DMS 273 treated with DMSO at 0.1 percent for 48 hours (cell line): Measurements from ENCODE around the gene FGR.
"Not testable (repeated sequence)": the region's sequence is repeated elsewhere in the genome, so short reads cannot be mapped to it uniquely, and the experiment has no call there.

Experiments used
- DNase-seq: peaks from one replicate; lab custom pipeline; 2025; lab: John Stamatoyannopoulos, UW

The FGR gene

DNA sequence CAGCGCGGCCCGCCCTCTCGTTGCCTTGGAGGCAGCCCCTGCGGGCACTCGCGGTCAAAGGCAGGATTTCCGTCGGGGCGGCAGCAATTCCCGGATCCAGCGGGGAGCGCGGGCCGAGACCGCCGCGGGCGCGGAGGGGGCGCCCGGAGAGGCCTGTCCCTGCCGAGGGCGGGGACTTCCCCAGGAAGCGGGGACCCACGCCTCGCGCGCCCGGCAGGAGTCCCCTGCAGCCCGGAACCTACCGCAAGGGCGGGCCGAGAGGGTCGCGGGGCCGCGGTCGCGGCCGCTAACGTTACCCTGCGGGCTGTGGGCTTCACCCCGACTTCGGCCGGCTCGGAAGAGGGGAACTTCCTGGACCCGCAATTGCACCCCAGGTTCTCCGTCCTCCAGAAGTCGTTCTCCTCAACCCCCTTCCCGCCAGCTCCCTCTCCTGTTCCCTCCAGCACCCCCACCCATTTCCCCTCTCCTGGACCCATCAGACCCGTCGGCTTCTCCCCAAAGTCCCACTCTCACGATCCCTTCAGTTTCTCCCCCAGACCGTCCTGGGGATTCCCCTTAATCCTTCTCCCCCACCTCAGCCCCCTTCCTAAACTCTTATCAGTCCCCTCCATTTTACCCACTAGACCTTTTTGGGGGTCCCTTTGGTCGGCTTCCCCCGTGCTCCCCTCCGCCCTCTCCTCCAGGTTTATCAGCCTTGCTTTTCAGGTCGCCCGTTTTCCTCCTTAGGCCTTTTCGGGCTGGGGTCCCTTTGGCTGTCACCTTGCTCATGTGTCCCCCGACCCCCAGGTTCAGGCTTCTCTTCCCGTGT, 604 bp downstream of the FGR start:
- DNase-seq = no peak

DNA sequence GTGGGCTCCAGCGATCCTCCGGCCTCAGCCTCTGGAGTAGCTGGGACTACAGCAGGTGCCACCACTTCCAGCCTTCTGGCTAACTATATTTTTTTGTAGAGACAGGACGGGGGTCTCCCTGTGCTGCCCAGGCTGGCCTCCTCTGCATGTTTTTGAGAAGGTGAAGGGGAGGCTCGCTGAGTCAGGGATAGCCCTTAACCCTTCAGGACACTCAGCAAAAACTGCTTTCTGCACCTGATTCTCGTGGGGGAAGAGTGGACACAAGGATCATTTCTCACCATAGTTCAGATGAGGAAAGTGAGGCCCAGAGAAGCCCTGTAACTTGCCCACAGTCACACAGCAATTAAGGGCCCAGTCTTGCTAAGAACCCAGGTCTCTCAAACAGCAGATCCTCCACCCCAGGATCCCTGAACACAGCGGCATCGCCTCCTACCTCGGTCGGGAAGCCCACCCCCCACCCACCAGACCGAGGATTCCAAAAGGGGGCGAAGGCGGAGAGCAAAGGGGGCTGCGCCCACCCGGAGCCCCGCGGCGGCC, 1.3 kb downstream of the FGR start:
- DNase-seq = no peak

DNA sequence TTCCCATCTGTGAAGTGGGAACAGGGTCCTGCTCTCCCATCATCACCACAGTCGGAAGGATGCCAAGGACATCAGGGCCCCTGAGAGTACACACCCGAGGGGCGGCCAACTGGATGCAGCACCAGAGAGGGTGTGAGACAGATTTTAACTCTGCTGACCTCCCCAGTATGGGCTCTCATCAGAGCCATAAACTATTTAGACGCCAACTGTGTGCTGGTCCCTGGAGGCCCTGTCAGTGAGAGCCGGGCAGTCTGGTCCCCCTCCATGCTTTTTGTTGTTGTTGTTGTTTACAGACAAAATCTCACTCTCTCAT, 1.7 kb downstream of the FGR start:
- no peak for DNase-seq

DNA sequence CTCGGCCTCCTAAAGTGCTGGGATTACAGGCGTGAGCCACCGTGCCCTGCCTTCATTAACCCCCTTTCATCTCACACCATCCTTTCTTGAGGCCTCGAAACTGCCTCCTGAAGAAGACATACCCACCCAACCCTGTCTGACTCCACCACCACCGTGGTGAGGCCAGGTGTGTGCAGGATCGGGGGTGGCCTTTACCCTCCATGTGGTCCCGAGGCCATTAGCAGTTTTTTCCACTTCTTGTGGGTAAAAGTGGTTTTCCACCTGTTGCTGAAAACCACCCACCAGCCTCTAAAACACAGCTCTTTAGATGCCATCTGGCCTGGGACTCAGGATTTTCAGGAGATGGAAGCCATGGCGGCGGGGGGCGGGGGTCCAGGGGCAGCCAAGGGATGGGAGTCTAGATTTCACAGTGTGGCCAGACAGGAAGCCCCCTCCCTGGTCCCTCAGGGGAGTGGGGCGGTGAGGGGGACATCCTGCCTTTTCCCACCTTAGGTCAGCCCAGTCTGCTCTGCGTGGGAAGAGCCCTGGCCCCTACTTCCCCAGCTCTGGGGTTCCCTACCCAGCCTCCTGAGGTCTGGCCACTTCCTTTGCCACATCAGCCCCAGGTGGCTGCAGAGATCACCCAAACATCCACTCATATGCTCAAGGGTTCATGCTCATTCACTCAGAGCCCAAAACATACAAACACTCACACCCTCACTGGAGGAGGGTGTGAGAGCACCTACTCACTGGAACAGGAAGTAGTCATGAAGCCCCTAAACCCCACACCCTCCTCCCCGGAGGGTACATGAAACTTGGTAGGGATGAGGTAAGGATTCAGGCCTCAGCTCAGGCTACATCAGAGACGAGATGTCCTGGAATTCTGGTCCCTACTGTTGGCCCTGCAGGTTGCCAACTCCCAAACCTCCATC, 2.3 kb downstream of the FGR start:
- no peak for DNase-seq

DNA sequence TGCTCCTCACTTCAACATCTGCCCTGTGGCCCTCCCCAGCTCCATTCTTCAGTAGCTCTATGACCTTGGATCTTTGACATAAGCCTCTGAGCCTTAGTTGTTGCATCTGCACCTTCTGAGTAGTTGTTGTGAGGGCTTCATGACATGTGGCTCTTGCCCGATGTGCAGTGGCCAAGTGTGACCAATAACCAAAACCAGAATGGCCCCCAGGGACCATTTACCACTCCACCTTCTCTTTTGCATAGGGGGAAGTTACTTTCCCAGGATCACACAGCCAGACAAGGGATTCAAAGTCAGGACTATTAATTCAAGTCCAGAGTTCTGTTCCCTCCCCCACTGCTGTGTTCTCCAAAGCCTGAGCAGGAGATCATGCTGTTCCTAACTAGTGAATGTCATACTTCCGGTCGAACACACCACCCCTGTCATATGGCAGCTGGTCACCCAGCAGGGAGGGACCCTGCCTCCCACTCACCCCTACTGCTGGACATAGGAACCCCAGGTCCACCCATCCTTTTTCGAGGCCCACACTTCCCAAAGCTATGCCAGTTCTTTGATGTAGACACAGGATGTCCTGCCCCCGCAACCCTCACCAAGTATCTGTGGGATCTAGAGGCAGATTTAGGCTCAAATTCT, 4.0 kb downstream of the FGR start:
- no peak for DNase-seq

DNA sequence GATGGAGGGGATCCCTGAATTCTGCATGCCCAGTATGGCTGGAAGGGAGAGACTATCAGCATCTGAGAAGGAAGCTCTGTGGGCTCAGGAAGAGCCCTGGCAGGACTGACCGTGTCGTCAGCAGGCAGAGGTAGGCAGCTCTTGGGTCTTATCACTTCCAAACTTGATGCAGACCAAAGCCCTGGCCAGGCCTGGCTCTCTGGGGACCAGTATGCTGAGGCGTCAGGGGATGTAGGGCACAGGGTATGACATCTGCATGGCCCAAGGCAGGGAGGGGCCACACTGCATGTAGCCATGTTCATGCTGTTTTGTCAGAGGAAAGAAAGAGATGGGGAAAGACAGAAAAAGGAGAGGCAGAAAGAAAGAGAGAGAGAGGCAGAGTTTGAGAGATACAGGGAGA, 6.3 kb downstream of the FGR start:
- DNase-seq = no peak

DNA sequence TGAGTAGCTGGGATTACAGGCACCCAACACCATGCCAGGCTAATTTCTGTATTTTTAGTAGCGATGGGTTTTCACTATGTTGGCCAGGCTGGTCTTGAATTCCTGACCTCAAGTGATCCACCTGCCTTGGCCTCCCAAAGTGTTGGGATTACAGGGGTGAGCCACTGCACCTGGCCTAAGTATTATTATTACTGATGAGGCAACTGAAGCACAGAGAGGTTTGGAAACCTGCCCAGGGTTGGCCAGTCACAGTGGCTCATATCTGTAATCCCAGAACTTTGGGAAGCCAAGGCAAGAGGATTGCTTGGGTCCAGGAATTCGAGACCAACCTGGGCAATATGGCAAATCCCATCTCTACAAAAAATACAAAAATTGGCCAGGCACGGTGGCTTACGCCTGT, 7.3 kb downstream of the FGR start:
- not testable (repeated sequence) for DNase-seq

DNA sequence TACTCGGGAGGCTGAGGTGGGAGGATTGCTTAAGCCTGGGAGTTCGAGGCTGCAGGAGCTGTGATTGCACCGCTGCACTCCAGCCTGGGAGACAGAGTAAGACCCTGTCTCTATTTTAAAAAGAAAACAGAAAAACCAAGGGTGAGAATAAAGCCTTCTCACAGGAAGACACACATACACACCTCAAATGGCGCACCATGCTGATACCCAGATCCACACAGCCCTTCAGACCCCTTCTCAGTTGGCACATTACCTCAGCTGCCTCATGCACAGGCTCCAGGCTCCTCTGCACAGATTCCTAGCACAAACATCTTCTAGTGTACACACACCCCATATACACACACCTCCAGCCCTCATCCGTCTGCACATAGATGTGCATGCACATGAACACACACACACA, 7.9 kb downstream of the FGR start:
- no peak for DNase-seq

DNA sequence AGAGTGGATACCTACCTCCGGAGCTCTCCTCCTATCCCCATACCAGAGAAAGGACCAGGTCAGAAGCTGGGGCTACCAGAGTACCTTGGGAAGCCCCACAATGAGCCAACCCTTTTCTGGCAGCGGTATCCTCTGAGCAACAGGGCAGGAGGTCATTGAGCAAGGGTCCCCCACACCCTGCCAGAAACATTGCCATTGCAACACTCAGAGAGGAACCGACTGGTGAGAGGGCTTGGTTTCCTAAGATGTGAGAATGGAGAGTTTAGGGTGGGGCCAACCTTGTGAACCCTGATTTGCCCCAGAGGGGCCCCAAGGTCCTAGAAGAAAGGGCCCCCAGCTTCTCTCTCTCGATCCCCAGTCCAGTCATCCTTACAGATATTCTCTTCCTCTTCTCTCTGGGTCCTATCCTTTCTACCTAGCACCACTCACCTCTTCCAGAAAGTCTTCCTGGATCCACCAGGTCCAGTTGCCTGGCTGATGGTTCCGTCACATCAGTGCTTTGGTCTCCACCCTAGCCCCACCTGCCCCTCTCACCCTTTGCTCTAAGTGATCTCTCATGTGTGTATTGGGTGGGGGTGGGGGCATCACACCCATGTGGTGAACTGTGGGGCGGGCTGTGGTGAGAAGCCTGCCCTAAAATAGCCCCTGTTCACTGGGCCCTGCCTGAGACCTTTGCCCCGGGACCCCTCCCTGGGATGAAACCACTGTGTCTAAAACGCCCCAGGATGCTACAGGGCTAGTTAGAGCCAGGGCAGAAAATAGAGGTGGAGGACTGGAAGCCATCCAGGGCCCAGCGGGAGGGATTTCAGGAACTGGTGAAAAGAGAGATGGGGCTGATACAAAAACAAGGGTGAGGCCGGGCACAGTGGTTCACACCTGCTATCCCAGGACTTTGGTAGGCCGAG, 8.7 kb downstream of the FGR start:
- no peak for DNase-seq

DNA sequence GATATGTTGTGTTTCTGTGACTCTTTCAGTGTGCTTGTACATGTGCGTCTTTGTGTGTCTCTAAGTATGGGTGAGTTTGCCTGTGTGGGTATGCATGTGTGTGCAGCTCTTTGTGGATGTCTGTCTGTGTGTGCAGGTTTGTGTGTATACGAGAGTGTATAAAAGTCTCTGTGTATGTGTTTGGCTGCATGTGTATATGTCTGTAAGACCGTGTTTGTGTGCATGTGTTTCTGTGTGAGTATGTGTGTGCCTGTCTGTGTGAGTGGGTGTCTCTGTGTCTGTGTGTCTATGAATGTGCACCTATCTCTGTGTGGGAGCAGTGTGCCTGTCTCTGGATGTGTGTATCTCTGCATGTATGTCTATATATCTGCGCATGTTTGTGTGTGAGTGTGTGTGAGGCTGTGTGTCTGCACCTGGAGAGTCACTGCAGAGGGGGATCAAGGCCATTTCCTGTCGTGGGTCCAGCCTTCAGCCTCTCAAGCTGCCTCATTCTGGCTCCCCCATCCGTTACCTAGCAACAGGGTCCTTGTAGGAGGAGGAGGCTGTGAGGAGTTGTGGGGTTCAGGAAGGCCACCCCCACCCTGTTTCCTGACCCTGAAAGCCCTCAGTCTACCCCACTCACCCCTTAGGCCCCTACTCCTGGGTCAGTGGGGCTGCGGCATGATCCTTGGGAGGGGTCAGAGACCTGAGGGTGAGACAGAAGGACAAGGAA, 10.4 kb downstream of the FGR start:
- DNase-seq = no peak

DNA sequence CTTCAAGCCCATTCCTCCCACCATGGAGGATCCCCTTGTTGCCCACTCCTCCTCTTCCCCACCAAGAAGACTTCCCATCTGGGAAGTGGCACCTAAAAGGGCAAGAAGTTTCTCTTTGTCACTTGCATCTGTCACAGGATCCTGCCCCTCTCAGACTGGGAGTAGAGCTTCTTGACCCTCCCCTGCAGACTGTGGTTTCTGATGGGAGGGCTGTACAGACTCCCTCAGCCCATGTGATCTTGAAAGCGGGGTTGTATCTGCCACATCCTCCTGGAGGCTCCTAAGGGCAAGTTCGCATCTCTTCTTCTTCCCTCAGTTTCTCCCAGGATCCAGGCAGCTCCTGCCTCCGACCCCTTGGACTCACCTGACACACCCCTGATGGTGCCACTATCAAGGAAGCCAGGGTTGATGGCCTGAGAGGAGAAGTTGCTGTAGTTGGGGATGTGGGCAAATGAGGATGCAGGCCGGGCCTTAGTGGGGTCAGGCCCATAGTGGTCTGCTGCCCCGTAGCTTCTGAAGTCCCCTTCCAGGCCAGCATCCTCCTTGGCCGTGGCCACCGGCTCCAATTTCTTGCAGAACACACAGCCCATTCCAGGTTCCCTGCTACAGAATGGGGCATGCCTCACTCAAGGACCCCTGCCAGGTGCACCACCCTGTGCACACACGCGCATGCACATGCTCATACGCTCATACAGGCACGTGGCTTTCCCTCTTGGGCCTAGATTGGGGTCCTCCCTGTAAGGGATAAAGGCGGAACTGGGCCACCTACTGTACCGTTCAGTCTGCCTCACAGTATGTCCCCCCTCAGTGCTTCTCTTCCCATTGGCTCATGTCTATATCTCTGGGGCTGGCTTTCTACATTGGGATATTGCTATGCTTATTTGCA, 11.4 kb downstream of the FGR start:
- no peak for DNase-seq

DNA sequence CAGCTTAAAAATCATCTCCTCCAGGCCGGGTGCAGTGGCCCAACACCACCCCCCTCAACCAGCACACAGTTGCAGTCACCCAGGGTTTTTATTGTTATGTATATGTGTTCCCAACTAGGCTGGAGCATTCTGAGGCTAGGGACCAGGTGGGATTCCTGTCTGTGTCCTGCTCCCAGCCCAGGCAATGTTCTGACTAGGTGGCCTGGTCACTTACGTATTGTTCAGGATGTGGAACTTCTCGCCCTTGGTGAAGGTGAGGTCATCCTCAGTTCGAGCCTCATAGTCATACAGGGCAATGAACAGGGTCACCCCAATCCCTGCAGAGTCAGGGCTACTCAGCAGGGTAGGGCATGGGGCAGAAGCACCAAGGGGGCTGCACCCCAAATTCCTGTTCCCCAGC, 12.2 kb downstream of the FGR start:
- no peak for DNase-seq

DNA sequence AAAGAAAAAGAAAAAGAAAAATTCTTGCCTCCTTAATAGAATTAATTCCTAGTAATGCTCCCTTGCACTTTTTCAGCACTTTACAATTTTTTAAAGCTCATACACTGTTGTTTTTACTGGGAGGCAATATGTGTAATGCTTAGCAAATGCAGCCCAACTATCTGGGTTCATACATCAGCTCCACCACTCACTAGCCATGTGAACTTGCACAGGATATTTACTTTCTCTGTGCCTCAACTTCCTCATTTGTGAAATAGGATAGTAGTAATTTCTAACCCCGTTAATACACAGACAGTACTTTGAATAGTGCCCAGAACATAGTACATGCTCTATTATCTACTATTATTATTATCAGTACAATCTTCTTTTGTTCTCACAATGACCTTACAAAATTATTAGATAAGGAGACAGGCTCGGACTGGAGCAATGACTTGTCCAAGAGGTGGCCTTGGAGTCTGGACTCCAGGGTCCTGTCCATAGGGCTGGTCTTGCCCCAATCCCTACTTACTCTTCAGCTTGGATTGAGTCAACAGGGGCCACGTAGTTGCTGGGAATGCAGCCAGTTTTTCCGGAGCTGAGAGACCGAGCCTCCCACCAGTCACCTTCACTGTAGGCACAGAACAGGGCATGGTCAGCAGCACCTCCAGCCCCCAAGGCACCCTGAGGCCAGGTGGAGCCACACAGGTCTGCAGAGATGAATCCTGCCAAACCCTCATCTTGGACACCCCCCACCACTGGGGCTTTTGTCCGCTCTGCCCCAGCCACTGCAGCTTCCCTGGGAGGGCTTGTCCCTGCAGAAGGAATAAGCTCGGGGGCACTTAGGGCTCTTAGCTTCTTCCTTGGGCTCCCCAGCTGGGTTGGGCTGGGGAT, 13.7 kb downstream of the FGR start:
- DNase-seq = no peak

DNA sequence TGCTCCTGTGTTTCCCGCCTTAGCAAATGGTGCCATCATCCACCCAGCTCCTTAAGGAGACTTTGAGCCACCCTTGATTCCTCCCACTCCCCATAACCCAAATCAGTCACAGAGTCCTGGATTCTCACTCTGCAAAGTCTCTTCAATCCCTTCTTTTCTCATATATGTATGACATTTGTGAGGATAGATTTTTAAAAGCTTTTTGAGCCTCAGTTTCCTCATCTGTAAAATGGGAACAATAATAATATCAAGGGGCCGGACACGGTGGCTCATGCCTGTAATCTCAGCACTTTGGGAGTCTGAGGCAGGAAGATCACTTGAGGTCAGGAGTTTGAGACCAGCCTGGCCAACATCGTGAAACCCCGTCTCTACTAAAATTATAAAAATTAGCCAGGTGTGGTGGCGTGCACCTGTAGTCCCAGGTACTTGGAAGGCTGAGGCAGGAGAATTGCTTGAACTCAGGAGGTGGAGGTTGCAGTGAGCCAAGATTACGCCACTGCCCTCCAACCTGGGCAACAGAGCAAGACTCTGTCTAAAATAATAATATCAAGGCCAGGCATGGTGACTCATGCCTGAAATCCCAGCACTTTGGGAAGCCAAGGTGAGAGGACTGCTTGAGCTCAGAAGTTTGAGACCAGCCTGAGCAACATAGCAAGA, 15.1 kb downstream of the FGR start:
- DNase-seq = not testable (repeated sequence)

DNA sequence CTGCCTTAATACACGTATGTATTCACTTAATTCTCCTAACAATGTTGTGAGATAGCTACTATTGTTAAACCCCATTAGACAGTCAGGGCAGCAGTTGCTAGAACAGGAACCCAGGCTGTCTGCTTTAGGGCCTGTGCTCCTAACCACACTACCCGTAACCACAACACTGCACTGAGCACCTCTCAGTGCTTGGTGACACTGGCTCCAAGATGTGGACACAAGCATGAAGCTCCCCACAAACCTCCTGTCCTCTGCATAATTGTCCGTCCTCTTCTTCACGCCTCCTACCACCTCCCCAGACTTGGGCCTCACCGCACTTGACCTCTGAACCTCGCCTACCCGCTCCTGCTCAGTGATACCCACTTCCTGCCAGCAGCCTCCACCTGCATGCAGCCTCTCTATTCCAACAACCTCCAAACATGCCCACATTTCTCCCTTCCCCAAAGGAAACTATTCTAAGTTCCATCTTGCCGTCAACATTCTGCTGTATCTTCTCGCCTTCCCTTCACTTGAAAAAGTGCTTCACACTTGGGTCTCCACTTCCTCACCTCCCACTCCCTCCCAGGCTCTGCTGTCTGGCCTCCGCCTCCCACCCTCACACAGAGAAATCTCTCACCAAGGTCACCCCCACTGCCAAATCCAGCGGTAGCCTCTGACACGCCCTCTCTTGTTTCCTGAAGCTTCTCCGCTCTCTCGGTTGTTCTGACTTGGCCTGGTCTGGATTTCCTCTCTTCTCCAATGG, 16.5 kb downstream of the FGR start:
- no peak for DNase-seq

DNA sequence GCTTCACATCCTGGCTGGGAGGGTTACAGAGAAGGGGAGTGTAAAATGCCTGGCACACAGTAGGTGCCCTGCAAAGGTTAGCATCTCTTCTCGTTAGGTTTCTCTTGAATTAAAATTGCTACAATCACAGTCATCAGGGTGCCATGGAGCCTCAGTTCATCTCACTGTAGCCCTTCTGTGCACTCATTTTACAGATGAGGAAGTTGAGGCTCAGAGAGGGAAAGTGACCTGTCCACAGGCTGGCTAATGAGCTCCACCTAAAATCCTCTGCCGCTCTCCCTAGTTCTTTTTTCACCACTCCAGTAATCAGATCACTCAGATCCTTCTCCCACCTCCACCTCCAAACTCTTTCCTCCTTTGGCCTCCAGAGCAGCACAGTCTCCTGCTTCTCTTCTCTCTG, 17.6 kb downstream of the FGR start:
- DNase-seq = no peak

DNA sequence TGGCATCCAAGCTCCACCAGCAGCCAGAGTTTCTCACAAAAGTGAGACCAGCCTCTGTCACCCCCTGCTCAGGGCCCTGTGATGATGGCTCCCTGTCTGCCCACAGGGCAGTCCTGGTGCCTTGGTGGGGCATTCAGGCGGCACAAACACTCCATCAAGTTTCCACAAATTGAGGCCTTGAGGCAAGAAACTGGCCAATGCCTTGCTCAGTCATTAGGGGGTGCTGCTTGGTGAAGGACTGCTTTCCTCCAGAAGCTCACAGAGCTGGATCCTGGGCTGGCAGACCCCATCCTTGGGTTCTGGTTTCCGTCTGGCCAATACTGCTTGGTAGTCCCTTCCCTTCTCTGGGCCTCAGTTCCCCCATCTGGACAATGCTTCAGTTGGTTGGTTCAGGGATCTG, 18.5 kb downstream of the FGR start:
- no peak for DNase-seq
